Kidney (tissue), 22 donors: Measurements from ENCODE around the gene KL. TPM values are rescaled to one million over a fixed set of nuclear protein-coding genes. Genes with fewer than 3 reads are reported as not detected.

ENCODE experiments used
- DNase-seq, 5 donors: peaks; one replicate each; pipeline ENCODE4 v3.0.0-alpha.2; 2013 to 2020
- FAIRE-seq: peaks from 2 replicates; lab custom pipeline; 2012; peaks lifted over from hg19 to GRCh38; lab: Jason Lieb, UNC
- H3K27ac ChIP-seq, 2 donors: one replicate each; pipeline ENCODE4 v1.7.0; 2013; ENCODE audit warnings: low read depth in 2 of 2, low read length in 2 of 2, inconsistent platforms in 1 of 2
- H3K27me3 ChIP-seq: one replicate; pipeline ENCODE4 v1.7.1; 2013; ENCODE audit warnings: low read length, inconsistent platforms; ENCODE audit not compliant: control insufficient read depth, insufficient read depth
- H3K36me3 ChIP-seq, 3 donors: one replicate each; pipeline versions ENCODE4 v1.7.0 to v1.7.1; 2013; ENCODE audit warnings: low read length in 3 of 3, control low read depth in 1 of 3, inconsistent platforms in 1 of 3; ENCODE audit not compliant: insufficient read depth in 3 of 3, control insufficient read depth in 2 of 3
- H3K4me1 ChIP-seq, 3 donors: one replicate each; pipeline versions ENCODE4 v1.7.0 to v1.7.1; 2013; ENCODE audit warnings: low read length in 3 of 3, inconsistent platforms in 1 of 3, low read depth in 1 of 3; ENCODE audit not compliant: control insufficient read depth in 2 of 3, insufficient read depth in 2 of 3
- H3K4me3 ChIP-seq, 3 donors: one replicate each; pipeline versions ENCODE4 v1.7.0 to v1.8.1; 2013; ENCODE audit warnings: low read length in 3 of 3, control low read depth in 1 of 3, inconsistent platforms in 1 of 3
- H3K9ac ChIP-seq, 3 donors: one replicate each; pipeline versions ENCODE4 v1.7.0 to v1.7.1; 2013; ENCODE audit warnings: low read length in 3 of 3, control low read depth in 1 of 3, inconsistent platforms in 1 of 3
- H3K9me3 ChIP-seq, 3 donors: one replicate each; pipeline versions ENCODE4 v1.7.0 to v1.7.1; 2013; ENCODE audit warnings: low read length in 3 of 3, control low read depth in 1 of 3, inconsistent platforms in 1 of 3; ENCODE audit not compliant: control insufficient read depth in 2 of 3, insufficient read depth in 1 of 3
- CTCF ChIP-seq: IDR thresholded peaks from 3 replicates; pipeline ENCODE4 v1.5.1; 2012; ENCODE audit warnings: mild to moderate bottlenecking, moderate library complexity, borderline replicate concordance; ENCODE audit not compliant: insufficient read depth; ENCODE audit errors: extremely low read depth
- intact Hi-C: fragments of 100-400 bp; cut with DNase I; formaldehyde crosslinking; loops from one replicate; pipeline ENCODE4 v1.11.1; 2022
- long read RNA-seq, 10 donors: library from polyadenylated mRNA in 1 of 10; unstranded in 1 of 10; transcript quantifications; one replicate each; pipeline ENCODE4 v2.0.0 and lab custom pipeline, GENCODE V29; 2021 to 2026
- polyA plus RNA-seq: library from polyadenylated mRNA; stranded (reverse); fragments of 350-450 nt; fragmentation: Illumina TruSeq; extraction: RNeasy Lipid Tissue Mini Kit (QIAGEN cat#74804); gene quantifications from one replicate; pipeline ENCODE4 v1.2.3, GENCODE V29; 2014; ENCODE audit warnings: low read depth, low replicate concordance; ENCODE audit not compliant: insufficient read depth
- total RNA-seq: library from RNA; stranded (reverse); fragmentation: NEBNext Ultra II Directional; extraction: Animal tissue kit (Norgen Biotek cat#: 25700); gene quantifications from one replicate; pipeline ENCODE4 v1.2.1, GENCODE V29; 2021
- donor health status: control.
- donor health status: control.
- donor health status: control.
- donor health status: control.
- donor health status: control.
- donor health status: DM: yes; HTN: yes; CAD: no.
- donor health status: Normal renal cell carcinoma (clear cell type).

KL gene
- 12.5 TPM for total RNA-seq
- 47.4 TPM for polyA plus RNA-seq
- long read RNA-seq, donor 1, full-length matches to known transcripts: 3 of 3 reads
- long read RNA-seq, donor 1, partial matches to known transcripts: 0 of 3 reads
- long read RNA-seq, donor 1, other reads (novel, unspliced or antisense): 0 of 3 reads
- long read RNA-seq, donor 2, full-length matches to known transcripts: 4 of 25 reads
- long read RNA-seq, donor 2, partial matches to known transcripts: 21 of 25 reads
- long read RNA-seq, donor 2, other reads (novel, unspliced or antisense): 0 of 25 reads
- long read RNA-seq, donor 3, full-length matches to known transcripts: 12 of 18 reads
- long read RNA-seq, donor 3, partial matches to known transcripts: 6 of 18 reads
- long read RNA-seq, donor 3, other reads (novel, unspliced or antisense): 0 of 18 reads
- long read RNA-seq, donor 4, full-length matches to known transcripts: 7 of 19 reads
- long read RNA-seq, donor 4, partial matches to known transcripts: 12 of 19 reads
- long read RNA-seq, donor 4, other reads (novel, unspliced or antisense): 0 of 19 reads
- long read RNA-seq, donor 5: 0 reads
- long read RNA-seq, donor 6, full-length matches to known transcripts: 1 of 1 reads
- long read RNA-seq, donor 6, partial matches to known transcripts: 0 of 1 reads
- long read RNA-seq, donor 6, other reads (novel, unspliced or antisense): 0 of 1 reads
- long read RNA-seq, donor 7, full-length matches to known transcripts: 3 of 17 reads
- long read RNA-seq, donor 7, partial matches to known transcripts: 8 of 17 reads
- long read RNA-seq, donor 7, other reads (novel, unspliced or antisense): 6 of 17 reads
- long read RNA-seq, donor 8: 0 reads
- long read RNA-seq, donor 9, full-length matches to known transcripts: 2 of 2 reads
- long read RNA-seq, donor 9, partial matches to known transcripts: 0 of 2 reads
- long read RNA-seq, donor 9, other reads (novel, unspliced or antisense): 0 of 2 reads
- long read RNA-seq, donor 10, full-length matches to known transcripts: 7 of 7 reads
- long read RNA-seq, donor 10, partial matches to known transcripts: 0 of 7 reads
- long read RNA-seq, donor 10, other reads (novel, unspliced or antisense): 0 of 7 reads

GRCh38 chr13:33016414-33017322 lies at the start of gene KL:
KL (plus strand) TSS chr13:33016423; CDS start chr13:33016441, 18 bp downstream.
- FAIRE-seq: no peak
- DNase-seq: peak; percentile 46 to 86 (median 64)
- Histone ChIP-seq H3K4me3 (peak within 1 kb of the TSS; percentile 48 to 89 (median 71)), H3K27me3 (peaks cover 3% of the 10 kb centered on the region), H3K36me3 (no peaks in the 10 kb centered on the region), H3K9me3 (no peaks in the 10 kb centered on the region), H3K27ac (peak within 1 kb of the TSS; percentile 95 to 96), H3K4me1 (peaks cover 0 to 11% (median 9%) of the 10 kb centered on the region in 3 donors), H3K9ac (peak within 1 kb of the TSS; percentile 57 to 97 (median 77))
- peak; percentile 0 for TF ChIP-seq CTCF
- intact Hi-C loops: no loop called here

GRCh38 chr13:32967584-32968182 lies 48.5 kb upstream of the KL start:
- Histone ChIP-seq H3K9ac (no peak overlapping the region), H3K4me1 (peaks cover 0 to 23% (median 3%) of the 10 kb centered on the region in 3 donors), H3K9me3 (no peaks in the 10 kb centered on the region), H3K4me3 (no peak overlapping the region), H3K27ac (no peak overlapping the region), H3K27me3 (no peaks in the 10 kb centered on the region), H3K36me3 (no peaks in the 10 kb centered on the region)
- intact Hi-C loops: no loop called here
- FAIRE-seq (no peak), DNase-seq (peak in 1 of 5 donors; percentile 22)
- no peak for TF ChIP-seq CTCF

- no peak overlapping the region for H3K4me3 ChIP-seq
- H3K9me3 ChIP-seq: no peaks in the 10 kb centered on the region
- FAIRE-seq (no peak), DNase-seq (no peak)
- no peak overlapping the region for H3K9ac ChIP-seq
- no peaks in the 10 kb centered on the region for H3K36me3 ChIP-seq
- no peaks in the 10 kb centered on the region for H3K27me3 ChIP-seq
- TF ChIP-seq CTCF: no peak
- no peak overlapping the region for H3K27ac ChIP-seq
- H3K4me1 ChIP-seq: peaks cover 0 to 23% (median 3%) of the 10 kb centered on the region in 3 donors
- intact Hi-C loops: no loop called here
These were observed 47.9 kb upstream of the KL start for GRCh38 chr13:32968316-32968715.
